Measurements from ENCODE around the gene DHX34. TPM values are rescaled to one million over a fixed set of nuclear protein-coding genes. Genes with fewer than 3 reads are reported as not detected.
"Not testable (repeated sequence)": the region's sequence is repeated elsewhere in the genome, so short reads cannot be mapped to it uniquely, and the experiment has no call there.

The DHX34 gene
- total RNA-seq, 2 donors from 2014 or later = 17.7 to 43.9 TPM

- no peak overlapping the region for H3K4me3 Mint-ChIP-seq
- H3K36me3 Mint-ChIP-seq = peaks cover 6% of the 10 kb centered on the region
- H3K9me3 Mint-ChIP-seq = no peaks in the 10 kb centered on the region
- ATAC-seq (no peak), DNase-seq (ENCODE audit: low spot score) (no peak)
- H3K27me3 Mint-ChIP-seq = no peaks in the 10 kb centered on the region
- no peak overlapping the region for H3K27ac Mint-ChIP-seq
- H3K4me1 Mint-ChIP-seq (ENCODE audit: low read depth in 2 of 2) = peaks cover 20 to 27% of the 10 kb centered on the region in 2 donors
Measured at GRCh38 chr19:47379381-47379938, 30.3 kb downstream of the DHX34 start.

GRCh38 chr19:47380559-47380958 lies 31.4 kb downstream of the DHX34 start:
- Mint-ChIP-seq H3K36me3 (peaks cover 6% of the 10 kb centered on the region), H3K9me3 (no peaks in the 10 kb centered on the region), H3K4me3 (no peak overlapping the region), H3K4me1 (ENCODE audit: low read depth in 2 of 2) (peaks cover 20 to 27% of the 10 kb centered on the region in 2 donors), H3K27ac (no peak overlapping the region), H3K27me3 (no peaks in the 10 kb centered on the region)
- DNase-seq (ENCODE audit: low spot score) = no peak
- ATAC-seq = no peak

- Mint-ChIP-seq H3K36me3 (peaks cover 6% of the 10 kb centered on the region), H3K4me3 (peak overlapping the region; percentile 37), H3K4me1 (ENCODE audit: low read depth in 2 of 2) (peaks cover 20 to 27% of the 10 kb centered on the region in 2 donors), H3K9me3 (no peaks in the 10 kb centered on the region), H3K27me3 (no peaks in the 10 kb centered on the region), H3K27ac (no peak overlapping the region)
- no peak for ATAC-seq
- DNase-seq (ENCODE audit: low spot score) = no peak
Measured at GRCh38 chr19:47381121-47381520, 32.0 kb downstream of the DHX34 start.

- DNase-seq (ENCODE audit: low spot score) (peak; percentile 73), ATAC-seq (peak; percentile 86 to 87)
- Mint-ChIP-seq H3K9me3 (no peaks in the 10 kb centered on the region), H3K4me3 (peak overlapping the region; percentile 37), H3K4me1 (ENCODE audit: low read depth in 2 of 2) (peaks cover 20 to 27% of the 10 kb centered on the region in 2 donors), H3K36me3 (peaks cover 6% of the 10 kb centered on the region), H3K27me3 (no peaks in the 10 kb centered on the region), H3K27ac (peak overlapping the region in 1 of 2 donors; percentile 51)
Measured at GRCh38 chr19:47381653-47382279, 32.7 kb downstream of the DHX34 start.

GRCh38 chr19:47383890-47384289 lies 34.8 kb downstream of the DHX34 start:
- DNase-seq (ENCODE audit: low spot score); H3K9me3 Mint-ChIP-seq; H3K36me3 Mint-ChIP-seq; H3K27me3 Mint-ChIP-seq; H3K27ac Mint-ChIP-seq; H3K4me3 Mint-ChIP-seq; ATAC-seq: not testable (repeated sequence)
- peaks cover 20 to 29% of the 10 kb centered on the region in 2 donors for H3K4me1 Mint-ChIP-seq (ENCODE audit: low read depth in 2 of 2)

GRCh38 chr19:47384533-47384932 lies 35.4 kb downstream of the DHX34 start:
- H3K9me3 Mint-ChIP-seq; H3K27me3 Mint-ChIP-seq; H3K27ac Mint-ChIP-seq; H3K4me3 Mint-ChIP-seq; ATAC-seq; DNase-seq (ENCODE audit: low spot score); H3K36me3 Mint-ChIP-seq: not testable (repeated sequence)
- H3K4me1 Mint-ChIP-seq (ENCODE audit: low read depth in 2 of 2) = peaks cover 26 to 32% of the 10 kb centered on the region in 2 donors

GRCh38 chr19:47386582-47386981 lies 37.5 kb downstream of the DHX34 start:
- H3K27ac Mint-ChIP-seq; DNase-seq (ENCODE audit: low spot score); H3K4me3 Mint-ChIP-seq; H3K36me3 Mint-ChIP-seq; H3K27me3 Mint-ChIP-seq; H3K9me3 Mint-ChIP-seq; ATAC-seq: not testable (repeated sequence)
- H3K4me1 Mint-ChIP-seq (ENCODE audit: low read depth in 2 of 2) = peaks cover 25 to 31% of the 10 kb centered on the region in 2 donors

GRCh38 chr19:47387623-47388022 lies 38.5 kb downstream of the DHX34 start:
- DNase-seq (ENCODE audit: low spot score); H3K9me3 Mint-ChIP-seq; H3K27me3 Mint-ChIP-seq; H3K4me3 Mint-ChIP-seq; H3K36me3 Mint-ChIP-seq; ATAC-seq: not testable (repeated sequence)
- Mint-ChIP-seq H3K4me1 (ENCODE audit: low read depth in 2 of 2) (peaks cover 17 to 23% of the 10 kb centered on the region in 2 donors), H3K27ac (peak overlapping the region in 1 of 2 donors; percentile 27)

GRCh38 chr19:47388721-47389120 lies 39.6 kb downstream of the DHX34 start:
- Mint-ChIP-seq H3K27ac (peak overlapping the region in 1 of 2 donors; percentile 66), H3K4me1 (ENCODE audit: low read depth in 2 of 2) (peaks cover 10 to 17% of the 10 kb centered on the region in 2 donors)
- H3K4me3 Mint-ChIP-seq; H3K36me3 Mint-ChIP-seq; DNase-seq (ENCODE audit: low spot score); H3K9me3 Mint-ChIP-seq; H3K27me3 Mint-ChIP-seq: not testable (repeated sequence)
- ATAC-seq = peak; percentile 78 to 79

GRCh38 chr19:47389150-47389556 lies 40.0 kb downstream of the DHX34 start:
- peak; percentile 68 to 74 for ATAC-seq
- Mint-ChIP-seq H3K27ac (peak overlapping the region in 1 of 2 donors; percentile 66), H3K4me3 (peak overlapping the region; percentile 45), H3K27me3 (peaks cover 6 to 13% of the 10 kb centered on the region in 2 donors), H3K9me3 (no peaks in the 10 kb centered on the region), H3K36me3 (no peaks in the 10 kb centered on the region), H3K4me1 (ENCODE audit: low read depth in 2 of 2) (peaks cover 10 to 17% of the 10 kb centered on the region in 2 donors)
- DNase-seq (ENCODE audit: low spot score) = no peak

- Mint-ChIP-seq H3K9me3 (no peaks in the 10 kb centered on the region), H3K36me3 (no peaks in the 10 kb centered on the region), H3K4me3 (no peak overlapping the region), H3K27me3 (peaks cover 11 to 20% of the 10 kb centered on the region in 2 donors), H3K27ac (peak overlapping the region; percentile 47 to 66), H3K4me1 (ENCODE audit: low read depth in 2 of 2) (peaks cover 10 to 17% of the 10 kb centered on the region in 2 donors)
- DNase-seq (ENCODE audit: low spot score) (no peak), ATAC-seq (no peak)
Measured at GRCh38 chr19:47390533-47391488, 41.7 kb downstream of the DHX34 start.

- Mint-ChIP-seq H3K36me3 (no peaks in the 10 kb centered on the region), H3K9me3 (no peaks in the 10 kb centered on the region)
Measured at GRCh38 chr19:47391510-47392223, 42.6 kb downstream of the DHX34 start.

More at GRCh38 chr19:47391510-47392223, 42.6 kb downstream of the DHX34 start:
- no peak overlapping the region for H3K4me3 Mint-ChIP-seq
- peaks cover 11 to 25% of the 10 kb centered on the region in 2 donors for H3K27me3 Mint-ChIP-seq
- no peak overlapping the region for H3K27ac Mint-ChIP-seq
- peak; percentile 73 to 76 for ATAC-seq
- H3K4me1 Mint-ChIP-seq (ENCODE audit: low read depth in 2 of 2) = peaks cover 10 to 17% of the 10 kb centered on the region in 2 donors
- peak; percentile 77 for DNase-seq (ENCODE audit: low spot score)
